Cardiac fibroblast (primary cell): ENCODE results near the gene ANTKMT.

Experiments used
- DNase-seq, 2 donors: peaks; one replicate each; pipeline versions ENCODE4 v3.0.0 to v3.0.0-alpha.2; 2010; ENCODE audit warnings: low read depth in 2 of 2
- H3K4me3 ChIP-seq, 2 donors: replicated peaks in 1 of 2; 1 replicate in 1 of 2; 2 replicates in 1 of 2; pipeline ENCODE4 v1.5.1; 2011; ENCODE audit warnings: low read depth in 2 of 2, low read length in 2 of 2, mild to moderate bottlenecking in 2 of 2, moderate library complexity in 1 of 2
- CTCF ChIP-seq: IDR thresholded peaks from one replicate; pipeline ENCODE4 v1.5.1; 2011; ENCODE audit warnings: low read depth, mild to moderate bottlenecking, low read length, inconsistent platforms

The ANTKMT gene

DNA sequence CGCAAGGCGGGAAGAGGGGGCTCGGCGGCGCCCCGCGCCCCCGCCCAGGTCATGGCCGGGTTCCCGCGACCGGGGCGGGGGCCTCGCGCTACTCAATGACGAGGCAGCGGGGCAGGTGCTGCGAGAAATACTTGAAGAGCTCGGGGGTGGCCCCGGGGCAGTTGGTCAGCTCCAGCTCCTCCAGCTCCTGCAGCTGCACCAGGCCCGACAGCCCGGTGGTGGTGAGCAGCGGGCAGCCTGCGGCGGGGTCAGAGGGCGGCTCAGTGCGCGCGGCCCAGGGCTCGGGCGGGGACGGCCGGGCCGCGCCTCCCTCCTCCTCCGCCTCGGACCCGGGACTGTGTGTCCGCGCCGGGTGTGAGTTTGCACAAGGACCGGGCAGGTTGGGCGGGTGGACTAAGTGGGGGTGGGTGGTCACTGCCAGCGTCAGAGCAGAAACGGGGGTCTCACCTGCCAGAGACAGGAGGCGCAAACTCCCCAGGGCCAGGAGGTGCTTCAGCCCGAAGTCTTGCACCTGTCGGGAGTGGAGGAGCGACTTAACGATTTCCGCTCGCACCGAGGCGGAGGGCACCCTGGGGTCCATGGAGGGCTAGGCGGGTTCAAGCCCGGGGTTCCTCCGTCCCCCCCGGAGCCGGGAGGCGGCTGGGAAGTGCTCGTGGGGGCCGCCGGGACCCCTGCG, 26.6 kb upstream of the ANTKMT start:
- DNase-seq: no peak
- no peak for TF ChIP-seq CTCF
- no peak overlapping the region for H3K4me3 ChIP-seq

GRCh38 chr16:694863-695354, 26.0 kb upstream of the ANTKMT start:
- no peak for DNase-seq
- H3K4me3 ChIP-seq: no peak overlapping the region

GRCh38 chr16:695355-696089, 25.4 kb upstream of the ANTKMT start:
- TF ChIP-seq CTCF: no peak
- H3K4me3 ChIP-seq: no peak overlapping the region
- DNase-seq: no peak

More at GRCh38 chr16:694863-695354, 26.0 kb upstream of the ANTKMT start:
- no peak for TF ChIP-seq CTCF

- H3K4me3 ChIP-seq: no peak overlapping the region
- DNase-seq: no peak
- TF ChIP-seq CTCF: no peak
Measured at GRCh38 chr16:698911-699671, 21.9 kb upstream of the ANTKMT start.

DNA sequence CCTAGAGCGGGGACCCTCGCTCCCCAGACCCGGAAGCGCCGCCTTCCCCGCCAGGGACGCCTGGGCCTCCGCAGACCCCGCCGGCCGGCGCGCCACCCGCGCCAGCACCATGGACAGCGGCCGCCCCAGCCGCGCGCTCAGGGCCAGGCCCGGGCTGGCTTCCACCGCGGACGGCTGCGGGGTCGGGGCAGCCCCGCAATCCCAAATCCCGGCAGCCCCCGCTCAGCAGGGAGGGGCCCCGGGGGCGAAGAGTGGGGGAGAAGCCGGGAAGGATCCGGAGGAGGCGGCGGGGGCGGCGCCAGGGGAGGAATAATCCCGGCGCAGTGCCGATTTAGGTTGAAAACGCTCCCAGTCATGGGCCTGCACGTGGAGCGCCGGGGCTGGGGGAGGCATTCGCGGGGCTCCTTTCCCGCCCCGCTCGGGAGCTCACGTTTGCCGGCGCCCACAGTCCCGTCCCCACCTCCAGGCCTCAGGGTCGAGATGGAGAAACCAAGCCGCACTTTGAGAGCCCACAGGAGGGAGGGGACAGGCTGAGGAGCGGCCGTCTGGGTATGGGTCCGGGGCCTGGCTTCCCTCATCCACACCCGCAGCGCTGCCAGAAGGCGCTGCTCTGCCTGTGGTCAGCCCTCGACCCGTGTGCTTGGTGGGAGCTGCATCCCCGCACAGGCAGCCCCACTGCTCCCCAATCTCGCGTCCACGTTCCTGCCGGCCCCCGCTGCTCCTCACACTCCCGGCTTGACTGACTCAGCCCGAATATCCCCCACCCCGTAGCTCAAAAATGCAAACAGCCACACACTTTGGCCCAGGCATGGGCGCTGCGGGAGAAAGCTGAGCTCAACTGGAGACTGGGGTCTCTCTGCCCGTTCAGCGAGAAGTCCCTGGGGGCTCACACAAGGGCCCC, 20.0 kb upstream of the ANTKMT start:
- TF ChIP-seq CTCF: no peak
- H3K4me3 ChIP-seq: no peak overlapping the region
- DNase-seq: no peak

GRCh38 chr16:702341-702740, 18.6 kb upstream of the ANTKMT start:
- no peak for TF ChIP-seq CTCF
- DNase-seq: no peak
- H3K4me3 ChIP-seq: no peak overlapping the region
